Measurements from ENCODE around the gene OR6Q1.

OR6Q1 gene

GRCh38 chr11:58058276-58059006 lies 27.7 kb downstream of the OR6Q1 start:
- no peak for DNase-seq

GRCh38 chr11:58059007-58059350 lies 28.2 kb downstream of the OR6Q1 start:
- DNase-seq, result no peak

GRCh38 chr11:58060535-58060934 lies 29.8 kb downstream of the OR6Q1 start:
- DNase-seq, result no peak

GRCh38 chr11:58060939-58061672 lies 30.4 kb downstream of the OR6Q1 start:
- DNase-seq, result no peak

GRCh38 chr11:58061813-58062212 lies 31.1 kb downstream of the OR6Q1 start:
- DNase-seq, result no peak

- DNase-seq, result no peak
These were observed 36.9 kb downstream of the OR6Q1 start for GRCh38 chr11:58067685-58068084.

GRCh38 chr11:58068655-58069054 lies 37.9 kb downstream of the OR6Q1 start:
- no peak for DNase-seq

- DNase-seq, result no peak
These were observed 39.8 kb downstream of the OR6Q1 start for GRCh38 chr11:58070585-58070984.

GRCh38 chr11:58075781-58076180 lies 45.0 kb downstream of the OR6Q1 start:
- DNase-seq, result no peak
